Measurements from ENCODE around the gene UNK. TPM values are rescaled to one million over a fixed set of nuclear protein-coding genes. Genes with fewer than 3 reads are reported as not detected.
A peak's percentile ranks its signal among the peaks of the same experiment; 100 is the strongest.

The UNK gene
- total and polyA plus RNA-seq, 2 of the 13 experiments (the other 11 are each of a cell fraction or from before 2014, with no cell fraction given): 31.6 to 33.0 TPM

- TF ChIP-seq ZNF383 (CRISPR knock-in tag; IDR thresholded peaks at IDR 0.05; ENCODE audit: borderline replicate concordance) (no peak), KDM5A (IDR thresholded peaks at IDR 0.05; ENCODE audit: borderline replicate concordance, low read length) (peak; percentile 61), ARID2 (CRISPR knock-in tag; IDR thresholded peaks at IDR 0.05; ENCODE audit: borderline replicate concordance) (0 out of 2 replicates have a peak, but pooled peaks have one; percentile 8), HBP1 (CRISPR knock-in tag; IDR thresholded peaks at IDR 0.05; ENCODE audit: low read depth) (0 out of 2 replicates have a peak, but pooled peaks have one; percentile 31), ZMYM4 (CRISPR knock-in tag; IDR thresholded peaks at IDR 0.05) (no peak), ZNF484 (CRISPR knock-in tag; IDR thresholded peaks at IDR 0.05; ENCODE audit: borderline replicate concordance, low read depth) (0 out of 2 replicates have a peak, but pooled peaks have one; percentile 44), ZNF354B (CRISPR knock-in tag; IDR thresholded peaks at IDR 0.05) (0 out of 2 replicates have a peak, but pooled peaks have one; percentile 82), ZFP82 (CRISPR knock-in tag; IDR thresholded peaks at IDR 0.05; ENCODE audit: borderline replicate concordance) (peak; percentile 95; the same call in 1 of the 2 replicates), ZNF816 (CRISPR knock-in tag; IDR thresholded peaks at IDR 0.05; ENCODE audit: borderline replicate concordance) (peak; percentile 94), TBL1XR1 (IDR thresholded peaks at IDR 0.05; ENCODE audit: borderline replicate concordance, low read length, partially characterized antibody) (peak; percentile 49), AKAP8 (CRISPR knock-in tag; IDR thresholded peaks at IDR 0.05) (0 out of 2 replicates have a peak, but pooled peaks have one; percentile 46), PTBP1 (IDR thresholded peaks at IDR 0.05; ENCODE audit: low read depth, low read length, poor library complexity, severe bottlenecking) (peak; percentile 3), ZNF550 (CRISPR knock-in tag; IDR thresholded peaks at IDR 0.05; ENCODE audit: borderline replicate concordance) (0 out of 2 replicates have a peak, but pooled peaks have one; percentile 8), YY1 (IDR thresholded peaks at IDR 0.05; ENCODE audit: insufficient read depth, insufficient replicate concordance, low read depth, low read length) (peak; percentile 53), ZNF460 (CRISPR knock-in tag; IDR thresholded peaks at IDR 0.05; ENCODE audit: borderline replicate concordance) (peak; percentile 30; the same call in 1 of the 2 replicates), ZNF546 (CRISPR knock-in tag; conservative IDR thresholded peaks at IDR 0.05) (peak; percentile 85; the same call in 1 of the 2 replicates), PITX1 (CRISPR knock-in tag; IDR thresholded peaks at IDR 0.05) (peak; percentile 37; the same call in 1 of the 2 replicates), TARDBP (CRISPR knock-in tag; IDR thresholded peaks at IDR 0.05) (0 out of 2 replicates have a peak, but pooled peaks have one; percentile 26), AHDC1 (CRISPR knock-in tag; IDR thresholded peaks at IDR 0.05; ENCODE audit: borderline replicate concordance) (peak; percentile 64), ZMYM2 (CRISPR knock-in tag; IDR thresholded peaks at IDR 0.05) (peak; percentile 81), REPIN1 (CRISPR knock-in tag; IDR thresholded peaks at IDR 0.05; ENCODE audit: borderline replicate concordance, low read depth) (no peak), AGO1 (IDR thresholded peaks at IDR 0.05; ENCODE audit: low read depth, low read length, poor library complexity, severe bottlenecking) (peak; percentile 85)
Measured at GRCh38 chr17:75778861-75779249, 5.8 kb upstream of the UNK start (continued).

All from HepG2 (cell line).